Fibroblast of mammary gland (primary cell): Measurements from ENCODE around the gene PAFAH2.
A peak's percentile ranks its signal among the peaks of the same experiment; 100 is the strongest.

Source experiments
- DNase-seq: peaks from one replicate; pipeline ENCODE4 v3.0.0-alpha.2; 2010; ENCODE audit warnings: low read depth
- H3K4me3 ChIP-seq: 2 replicates; pipeline ENCODE4 v1.5.1; 2011; ENCODE audit warnings: low read depth, mild to moderate bottlenecking, low read length, moderate library complexity; ENCODE audit not compliant: control insufficient read depth
- TF ChIP-seq, protein P1 (sequence below): conservative IDR thresholded peaks from 2 replicates; pipeline ENCODE4 v1.5.1; 2011; ENCODE audit warnings: low read depth, low read length, inconsistent platforms; ENCODE audit not compliant: control insufficient read depth, insufficient read depth

Gene PAFAH2

DNA sequence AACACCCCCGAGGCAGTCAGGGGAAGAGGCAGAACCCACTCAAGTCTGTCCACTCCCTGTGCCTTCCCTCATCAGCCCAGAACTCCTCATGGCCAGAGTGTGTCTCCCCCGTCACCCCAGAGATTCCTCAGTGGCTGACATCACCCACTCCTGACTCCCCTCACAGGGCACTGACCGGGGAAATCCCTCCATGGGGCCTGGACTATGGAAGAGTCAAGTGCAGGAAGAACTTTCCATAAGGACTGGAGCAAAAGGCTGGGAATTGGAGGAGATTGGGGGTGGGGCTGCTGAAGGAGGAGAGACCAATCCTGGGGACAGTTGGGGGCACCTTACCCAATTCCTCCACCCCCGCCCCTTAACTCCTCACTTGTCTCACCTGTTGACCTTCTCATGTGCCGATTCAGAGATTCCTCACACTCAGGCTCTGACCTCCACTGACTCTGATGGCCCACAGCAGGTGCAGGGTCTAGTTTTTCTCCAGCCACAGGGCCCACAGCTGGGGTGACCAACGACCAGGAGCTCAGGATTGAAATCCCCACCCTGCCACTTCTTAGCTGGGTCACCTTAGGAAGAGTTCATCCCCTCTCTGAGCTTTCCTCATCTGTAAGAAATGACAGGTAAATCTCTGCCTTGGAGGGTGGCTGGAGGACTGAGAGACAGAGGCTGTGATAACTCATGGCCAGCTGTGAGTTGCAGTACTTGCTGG lies 23.2 kb upstream of the PAFAH2 start:
- no peak for DNase-seq
- no peak overlapping the region for H3K4me3 ChIP-seq
- TF ChIP-seq, protein P1, sequence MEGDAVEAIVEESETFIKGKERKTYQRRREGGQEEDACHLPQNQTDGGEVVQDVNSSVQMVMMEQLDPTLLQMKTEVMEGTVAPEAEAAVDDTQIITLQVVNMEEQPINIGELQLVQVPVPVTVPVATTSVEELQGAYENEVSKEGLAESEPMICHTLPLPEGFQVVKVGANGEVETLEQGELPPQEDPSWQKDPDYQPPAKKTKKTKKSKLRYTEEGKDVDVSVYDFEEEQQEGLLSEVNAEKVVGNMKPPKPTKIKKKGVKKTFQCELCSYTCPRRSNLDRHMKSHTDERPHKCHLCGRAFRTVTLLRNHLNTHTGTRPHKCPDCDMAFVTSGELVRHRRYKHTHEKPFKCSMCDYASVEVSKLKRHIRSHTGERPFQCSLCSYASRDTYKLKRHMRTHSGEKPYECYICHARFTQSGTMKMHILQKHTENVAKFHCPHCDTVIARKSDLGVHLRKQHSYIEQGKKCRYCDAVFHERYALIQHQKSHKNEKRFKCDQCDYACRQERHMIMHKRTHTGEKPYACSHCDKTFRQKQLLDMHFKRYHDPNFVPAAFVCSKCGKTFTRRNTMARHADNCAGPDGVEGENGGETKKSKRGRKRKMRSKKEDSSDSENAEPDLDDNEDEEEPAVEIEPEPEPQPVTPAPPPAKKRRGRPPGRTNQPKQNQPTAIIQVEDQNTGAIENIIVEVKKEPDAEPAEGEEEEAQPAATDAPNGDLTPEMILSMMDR, result no peak

DNA sequence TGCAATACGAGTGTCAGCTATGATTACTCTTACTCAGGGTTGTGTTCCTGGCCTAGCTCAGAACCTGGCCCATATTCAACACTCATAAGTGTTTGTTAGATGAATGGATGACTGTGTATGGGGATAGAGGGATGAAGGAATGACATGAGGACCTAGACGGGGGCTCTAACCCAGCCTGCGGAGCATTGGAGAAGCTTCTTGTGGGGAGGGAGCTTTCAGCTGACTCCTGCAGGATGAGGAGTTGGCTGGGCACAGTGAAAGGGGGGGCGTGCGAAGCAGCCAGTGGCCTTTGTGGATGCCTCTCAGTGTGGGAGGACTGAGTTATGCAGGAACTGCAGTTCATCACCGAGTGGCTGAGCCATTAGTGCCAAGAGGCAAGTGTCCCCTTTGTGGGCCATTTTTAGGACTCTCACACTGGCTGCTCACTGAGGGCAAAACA lies 22.5 kb upstream of the PAFAH2 start:
- H3K4me3 ChIP-seq, result no peak overlapping the region
- TF ChIP-seq, protein P1, result no peak
- peak; percentile 26 for DNase-seq

DNA sequence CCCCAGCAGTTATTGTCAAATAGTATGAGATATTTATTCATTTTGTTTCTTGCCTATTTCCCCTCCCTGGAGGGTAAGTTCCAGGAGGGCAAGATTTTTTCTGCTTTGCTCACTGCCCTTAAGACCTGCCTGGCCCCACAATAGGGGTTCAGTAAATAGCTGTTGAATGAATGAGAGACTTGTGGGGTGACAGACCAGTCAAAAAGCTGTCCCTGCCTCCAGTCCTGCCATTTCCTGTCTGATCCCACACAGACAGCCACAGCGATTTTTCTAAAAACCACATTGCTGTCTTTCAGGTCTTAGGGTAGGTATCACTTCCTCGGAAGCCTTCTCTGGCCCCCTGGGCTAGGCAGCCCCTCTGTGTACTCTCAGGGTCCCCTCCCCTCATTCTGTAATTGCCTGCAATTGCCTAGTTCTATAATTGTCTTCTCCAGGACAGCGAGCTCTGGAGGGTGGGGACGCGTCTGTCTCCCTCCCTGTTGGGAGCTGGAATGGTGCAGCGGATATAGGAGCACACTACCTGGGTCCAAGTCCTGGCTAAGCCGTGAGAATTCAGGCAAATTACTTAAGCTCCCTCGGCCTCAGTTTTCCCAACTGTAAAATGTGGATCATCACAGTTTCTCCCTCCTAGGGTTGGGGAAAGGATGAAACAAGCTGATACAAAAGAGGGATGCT lies 21.9 kb upstream of the PAFAH2 start:
- H3K4me3 ChIP-seq, result no peak overlapping the region
- TF ChIP-seq, protein P1, result no peak
- no peak for DNase-seq

DNA sequence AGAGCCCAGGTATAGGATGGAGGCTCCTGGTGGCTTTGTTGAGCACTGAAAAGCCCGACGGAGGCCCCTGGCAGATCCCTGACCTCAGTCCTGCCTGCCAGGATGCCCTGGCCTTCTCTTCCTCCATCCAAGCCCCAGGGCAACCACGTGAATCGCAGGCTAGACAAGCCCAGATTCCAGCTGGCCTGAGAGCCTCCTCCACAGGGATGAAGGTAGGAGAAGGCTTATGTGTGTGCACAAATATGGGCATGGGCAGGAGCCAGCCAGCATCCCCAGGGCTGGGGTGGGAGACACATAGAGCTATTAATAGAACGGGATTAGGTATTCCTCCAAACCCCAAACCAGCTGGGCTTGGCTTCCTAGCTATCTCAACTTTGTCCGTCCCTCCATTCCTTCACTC lies 19.7 kb upstream of the PAFAH2 start:
- TF ChIP-seq, protein P1, result no peak
- H3K4me3 ChIP-seq, result no peak overlapping the region
- no peak for DNase-seq

DNA sequence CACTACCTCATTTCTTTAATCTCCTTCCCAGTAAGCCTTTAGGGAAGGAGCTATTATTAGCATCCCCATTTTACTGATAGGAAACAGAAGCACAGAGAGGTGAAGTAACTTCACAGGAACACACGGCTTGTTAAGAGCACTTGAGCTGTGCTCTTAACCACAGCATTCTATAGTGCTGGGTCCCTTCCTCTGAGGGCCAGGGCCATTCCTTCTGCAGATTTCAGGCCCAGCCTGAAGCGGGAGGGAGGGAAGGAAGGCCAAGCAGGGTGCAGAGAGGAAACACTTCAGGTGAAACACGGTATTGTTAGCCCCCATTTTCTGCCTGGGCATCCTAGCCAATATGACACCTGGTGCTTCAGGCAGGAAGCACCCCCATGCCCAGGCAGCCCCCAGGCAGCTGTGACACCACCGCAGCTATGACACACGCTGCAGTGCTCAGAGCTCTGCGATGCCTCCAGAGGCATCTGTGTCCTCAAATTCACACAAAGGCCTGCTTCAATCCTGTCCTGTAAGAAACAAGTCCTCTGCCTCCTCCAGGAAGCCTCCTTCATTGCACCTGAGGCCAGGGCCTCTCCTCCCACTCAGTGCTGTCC lies 19.2 kb upstream of the PAFAH2 start:
- no peak overlapping the region for H3K4me3 ChIP-seq
- DNase-seq, result no peak
- TF ChIP-seq, protein P1, result no peak

DNA sequence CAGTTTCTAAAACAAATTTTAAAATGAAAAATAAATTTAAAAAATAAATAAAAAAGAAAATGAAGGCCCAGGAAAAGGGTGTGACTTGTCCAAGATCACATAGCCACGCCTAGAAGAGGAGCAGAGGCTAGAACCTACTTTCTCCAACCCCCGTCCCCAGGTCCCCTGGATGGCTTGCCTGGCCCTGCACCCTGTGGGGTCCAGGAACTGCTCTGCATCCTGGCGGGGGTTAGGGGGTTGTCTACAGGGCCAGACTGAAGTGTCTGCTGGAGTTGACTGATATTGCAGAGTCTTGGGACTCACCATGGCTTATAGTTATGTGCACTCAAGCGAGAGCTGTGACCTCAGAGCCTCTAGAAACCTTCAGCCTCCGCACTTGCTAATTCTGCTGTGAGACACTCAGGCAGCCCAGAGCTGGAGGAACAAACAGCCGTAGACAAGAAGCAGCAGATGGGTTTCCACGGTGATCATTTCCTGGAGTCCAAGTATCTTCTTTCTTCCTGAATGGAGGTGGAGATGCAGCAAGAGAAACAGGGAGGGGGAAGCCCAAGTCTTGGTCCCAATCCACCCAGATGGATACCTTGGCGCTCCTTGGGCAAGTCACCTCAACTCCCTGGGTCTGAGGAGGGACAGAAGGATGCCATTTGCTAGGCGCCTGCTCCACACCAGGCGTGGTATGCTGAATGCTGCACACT lies 18.5 kb upstream of the PAFAH2 start:
- no peak for DNase-seq
- TF ChIP-seq, protein P1, result no peak
- no peak overlapping the region for H3K4me3 ChIP-seq
